ENCODE results near the gene TSPO2. TPM values are rescaled to one million over a fixed set of nuclear protein-coding genes. Genes with fewer than 3 reads are reported as not detected.

Gene TSPO2
- total and polyA plus RNA-seq, 9 of the 15 experiments (the other 6 are each of a cell fraction or from before 2014, with no cell fraction given) = not detected

DNA sequence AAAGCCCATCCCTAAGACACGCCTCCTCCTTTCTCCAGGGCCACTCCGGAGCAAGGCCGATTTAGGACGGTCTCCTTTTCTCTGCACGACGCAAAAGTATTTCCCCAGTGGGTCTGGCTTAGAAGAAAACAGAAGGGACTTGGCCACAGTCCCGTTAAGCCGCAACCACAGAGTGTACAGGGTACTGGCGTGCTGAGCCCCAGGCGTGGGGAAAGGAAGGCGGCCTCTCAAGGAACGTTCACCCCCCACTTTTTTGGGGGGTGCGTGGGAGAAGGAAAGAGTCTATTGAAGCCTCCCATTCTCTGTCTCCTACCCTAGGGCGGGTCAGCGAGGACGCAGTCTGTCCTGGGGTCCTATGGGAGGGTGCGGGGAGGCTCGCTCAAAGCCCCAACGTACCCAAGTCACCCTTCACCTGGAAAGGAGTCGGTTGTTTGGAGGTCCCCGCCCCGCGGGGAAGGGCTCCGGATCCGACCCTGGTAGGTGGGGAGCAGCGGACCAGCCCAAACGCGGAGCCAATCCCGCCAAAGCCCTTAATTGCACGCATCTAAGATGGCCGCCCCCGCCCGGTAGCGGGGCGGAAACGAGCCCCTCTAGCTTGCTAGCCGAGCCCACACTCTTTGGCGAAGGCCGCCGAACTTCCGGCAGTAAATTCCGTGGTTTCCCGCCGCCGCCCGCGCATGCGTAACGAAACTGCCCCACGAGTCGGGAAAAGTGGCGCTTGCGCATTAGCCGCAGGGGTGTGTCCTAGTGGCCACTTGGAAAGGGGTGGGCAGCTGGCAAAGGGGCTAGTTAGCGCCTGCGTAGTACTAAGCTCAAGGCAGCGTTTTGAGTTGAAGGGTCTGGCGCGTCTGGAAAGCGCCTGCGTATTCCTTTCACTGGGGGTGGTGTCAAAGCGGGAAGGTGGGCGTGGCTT, 29.9 kb downstream of the TSPO2 start, which contains the start of gene OARD1 (continued):
- TF ChIP-seq, protein P1, sequence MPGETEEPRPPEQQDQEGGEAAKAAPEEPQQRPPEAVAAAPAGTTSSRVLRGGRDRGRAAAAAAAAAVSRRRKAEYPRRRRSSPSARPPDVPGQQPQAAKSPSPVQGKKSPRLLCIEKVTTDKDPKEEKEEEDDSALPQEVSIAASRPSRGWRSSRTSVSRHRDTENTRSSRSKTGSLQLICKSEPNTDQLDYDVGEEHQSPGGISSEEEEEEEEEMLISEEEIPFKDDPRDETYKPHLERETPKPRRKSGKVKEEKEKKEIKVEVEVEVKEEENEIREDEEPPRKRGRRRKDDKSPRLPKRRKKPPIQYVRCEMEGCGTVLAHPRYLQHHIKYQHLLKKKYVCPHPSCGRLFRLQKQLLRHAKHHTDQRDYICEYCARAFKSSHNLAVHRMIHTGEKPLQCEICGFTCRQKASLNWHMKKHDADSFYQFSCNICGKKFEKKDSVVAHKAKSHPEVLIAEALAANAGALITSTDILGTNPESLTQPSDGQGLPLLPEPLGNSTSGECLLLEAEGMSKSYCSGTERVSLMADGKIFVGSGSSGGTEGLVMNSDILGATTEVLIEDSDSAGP (CRISPR knock-in tag; IDR thresholded peaks at IDR 0.05) = no peak
- TF ChIP-seq, protein P2, sequence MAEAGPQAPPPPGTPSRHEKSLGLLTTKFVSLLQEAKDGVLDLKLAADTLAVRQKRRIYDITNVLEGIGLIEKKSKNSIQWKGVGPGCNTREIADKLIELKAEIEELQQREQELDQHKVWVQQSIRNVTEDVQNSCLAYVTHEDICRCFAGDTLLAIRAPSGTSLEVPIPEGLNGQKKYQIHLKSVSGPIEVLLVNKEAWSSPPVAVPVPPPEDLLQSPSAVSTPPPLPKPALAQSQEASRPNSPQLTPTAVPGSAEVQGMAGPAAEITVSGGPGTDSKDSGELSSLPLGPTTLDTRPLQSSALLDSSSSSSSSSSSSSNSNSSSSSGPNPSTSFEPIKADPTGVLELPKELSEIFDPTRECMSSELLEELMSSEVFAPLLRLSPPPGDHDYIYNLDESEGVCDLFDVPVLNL (CRISPR knock-in tag; IDR thresholded peaks at IDR 0.05; ENCODE audit: low read depth) = peak; percentile 93
- peak; percentile 31; the same call in 1 of the 2 replicates for TF ChIP-seq BCOR (IDR thresholded peaks at IDR 0.05)
- TF ChIP-seq, protein P3, sequence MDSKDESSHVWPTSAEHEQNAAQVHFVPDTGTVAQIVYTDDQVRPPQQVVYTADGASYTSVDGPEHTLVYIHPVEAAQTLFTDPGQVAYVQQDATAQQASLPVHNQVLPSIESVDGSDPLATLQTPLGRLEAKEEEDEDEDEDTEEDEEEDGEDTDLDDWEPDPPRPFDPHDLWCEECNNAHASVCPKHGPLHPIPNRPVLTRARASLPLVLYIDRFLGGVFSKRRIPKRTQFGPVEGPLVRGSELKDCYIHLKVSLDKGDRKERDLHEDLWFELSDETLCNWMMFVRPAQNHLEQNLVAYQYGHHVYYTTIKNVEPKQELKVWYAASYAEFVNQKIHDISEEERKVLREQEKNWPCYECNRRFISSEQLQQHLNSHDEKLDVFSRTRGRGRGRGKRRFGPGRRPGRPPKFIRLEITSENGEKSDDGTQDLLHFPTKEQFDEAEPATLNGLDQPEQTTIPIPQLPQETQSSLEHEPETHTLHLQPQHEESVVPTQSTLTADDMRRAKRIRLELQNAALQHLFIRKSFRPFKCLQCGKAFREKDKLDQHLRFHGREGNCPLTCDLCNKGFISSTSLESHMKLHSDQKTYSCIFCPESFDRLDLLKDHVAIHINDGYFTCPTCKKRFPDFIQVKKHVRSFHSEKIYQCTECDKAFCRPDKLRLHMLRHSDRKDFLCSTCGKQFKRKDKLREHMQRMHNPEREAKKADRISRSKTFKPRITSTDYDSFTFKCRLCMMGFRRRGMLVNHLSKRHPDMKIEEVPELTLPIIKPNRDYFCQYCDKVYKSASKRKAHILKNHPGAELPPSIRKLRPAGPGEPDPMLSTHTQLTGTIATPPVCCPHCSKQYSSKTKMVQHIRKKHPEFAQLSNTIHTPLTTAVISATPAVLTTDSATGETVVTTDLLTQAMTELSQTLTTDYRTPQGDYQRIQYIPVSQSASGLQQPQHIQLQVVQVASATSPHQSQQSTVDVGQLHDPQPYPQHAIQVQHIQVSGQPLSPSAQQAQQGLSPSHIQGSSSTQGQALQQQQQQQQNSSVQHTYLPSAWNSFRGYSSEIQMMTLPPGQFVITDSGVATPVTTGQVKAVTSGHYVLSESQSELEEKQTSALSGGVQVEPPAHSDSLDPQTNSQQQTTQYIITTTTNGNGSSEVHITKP (IDR thresholded peaks at IDR 0.05; ENCODE audit: partially characterized antibody) = peak; percentile 86
- TF ChIP-seq, protein P4, sequence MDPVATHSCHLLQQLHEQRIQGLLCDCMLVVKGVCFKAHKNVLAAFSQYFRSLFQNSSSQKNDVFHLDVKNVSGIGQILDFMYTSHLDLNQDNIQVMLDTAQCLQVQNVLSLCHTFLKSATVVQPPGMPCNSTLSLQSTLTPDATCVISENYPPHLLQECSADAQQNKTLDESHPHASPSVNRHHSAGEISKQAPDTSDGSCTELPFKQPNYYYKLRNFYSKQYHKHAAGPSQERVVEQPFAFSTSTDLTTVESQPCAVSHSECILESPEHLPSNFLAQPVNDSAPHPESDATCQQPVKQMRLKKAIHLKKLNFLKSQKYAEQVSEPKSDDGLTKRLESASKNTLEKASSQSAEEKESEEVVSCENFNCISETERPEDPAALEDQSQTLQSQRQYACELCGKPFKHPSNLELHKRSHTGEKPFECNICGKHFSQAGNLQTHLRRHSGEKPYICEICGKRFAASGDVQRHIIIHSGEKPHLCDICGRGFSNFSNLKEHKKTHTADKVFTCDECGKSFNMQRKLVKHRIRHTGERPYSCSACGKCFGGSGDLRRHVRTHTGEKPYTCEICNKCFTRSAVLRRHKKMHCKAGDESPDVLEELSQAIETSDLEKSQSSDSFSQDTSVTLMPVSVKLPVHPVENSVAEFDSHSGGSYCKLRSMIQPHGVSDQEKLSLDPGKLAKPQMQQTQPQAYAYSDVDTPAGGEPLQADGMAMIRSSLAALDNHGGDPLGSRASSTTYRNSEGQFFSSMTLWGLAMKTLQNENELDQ (CRISPR knock-in tag; IDR thresholded peaks at IDR 0.05; ENCODE audit: borderline replicate concordance) = no peak
- TF ChIP-seq ZNF197 (CRISPR knock-in tag; IDR thresholded peaks at IDR 0.05; ENCODE audit: low read depth) = 0 out of 2 replicates have a peak, but pooled peaks have one; percentile 19
- peak; percentile 86 for TF ChIP-seq ETV5 (CRISPR knock-in tag; IDR thresholded peaks at IDR 0.05; ENCODE audit: low read depth)
- no peak for TF ChIP-seq TAF15 (IDR thresholded peaks at IDR 0.05; ENCODE audit: low read depth, low read length)
- TF ChIP-seq ZBTB8A (IDR thresholded peaks at IDR 0.05; ENCODE audit: partially characterized antibody) = no peak
- TF ChIP-seq SPI1 (IDR thresholded peaks at IDR 0.05; ENCODE audit: borderline replicate concordance, low read depth, low read length) = no peak
- TF ChIP-seq BRD4 (IDR thresholded peaks at IDR 0.05) = 0 out of 2 replicates have a peak, but pooled peaks have one; percentile 39
- no peak for TF ChIP-seq BRCA1 (IDR thresholded peaks at IDR 0.05)
- no peak for TF ChIP-seq BRCA1 (CRISPR knock-in tag; IDR thresholded peaks at IDR 0.05)
- TF ChIP-seq SMC3 (conservative IDR thresholded peaks at IDR 0.05; ENCODE audit: insufficient read depth, low read depth, low read length) = no peak
- TF ChIP-seq TCFL5 (CRISPR knock-in tag; conservative IDR thresholded peaks at IDR 0.05) = no peak
- no peak for TF ChIP-seq MEF2A (IDR thresholded peaks at IDR 0.05; ENCODE audit: control insufficient read depth, low read depth, low read length)
- 0 out of 2 replicates have a peak, but pooled peaks have one; percentile 42 for TF ChIP-seq NR2C2 (CRISPR knock-in tag; IDR thresholded peaks at IDR 0.05)
- peak; percentile 82; the same call in 1 of the 2 replicates for TF ChIP-seq NR2C2 (tag; IDR thresholded peaks at IDR 0.05)
- TF ChIP-seq SMAD3 (CRISPR knock-in tag; conservative IDR thresholded peaks at IDR 0.05) = no peak

Measured in K562 (cell line).